Stimulated activated naive CD4-positive, alpha-beta T cell treated with Interleukin-2 at 50 U/mL for 16 hours (primary cell): ENCODE measurements around the gene ZNF584.
A peak's percentile ranks its signal among the peaks of the same experiment; 100 is the strongest.
"Not testable (repeated sequence)": the region's sequence is repeated elsewhere in the genome, so short reads cannot be mapped to it uniquely, and the experiment has no call there.

ENCODE experiments used
- DNase-seq: peaks from one replicate; lab custom pipeline; 2025; lab: John Stamatoyannopoulos, UW

ZNF584 gene

GRCh38 chr19:58408152-58409009 lies at the start of gene ZNF584:
TSS of gene ZNF584 (plus strand) at chr19:58408649. CDS start at chr19:58409148, 499 bp downstream.
- DNase-seq: peak; percentile 94

GRCh38 chr19:58361900-58362271 lies 46.6 kb upstream of the ZNF584 start:
- peak; percentile 45 for DNase-seq

- peak; percentile 96 for DNase-seq
These were observed 46.0 kb upstream of the ZNF584 start, which contains the start of gene ZNF497 for GRCh38 chr19:58362272-58362994. TSS of gene ZNF497 (minus strand) at chr19:58362751. CDS start at chr19:58357635, 5,116 bp downstream.

GRCh38 chr19:58364146-58364545 lies 44.3 kb upstream of the ZNF584 start:
- no peak for DNase-seq

- DNase-seq: no peak
These were observed 41.6 kb upstream of the ZNF584 start for GRCh38 chr19:58366585-58367430.

- no peak for DNase-seq
These were observed 40.6 kb upstream of the ZNF584 start for GRCh38 chr19:58367698-58368454.

- no peak for DNase-seq
These were observed 39.7 kb upstream of the ZNF584 start for GRCh38 chr19:58368561-58369360.

- DNase-seq: no peak
These were observed 35.9 kb upstream of the ZNF584 start for GRCh38 chr19:58372311-58373133.

- DNase-seq: no peak
These were observed 34.2 kb upstream of the ZNF584 start for GRCh38 chr19:58374200-58374599.

GRCh38 chr19:58376724-58377123 lies 31.7 kb upstream of the ZNF584 start:
- not testable (repeated sequence) for DNase-seq

- DNase-seq: no peak
These were observed 29.2 kb upstream of the ZNF584 start for GRCh38 chr19:58379246-58379645.

GRCh38 chr19:58380037-58380661 lies 28.3 kb upstream of the ZNF584 start:
- DNase-seq: no peak

- peak; percentile 98 for DNase-seq
These were observed 27.6 kb upstream of the ZNF584 start, which contains the start of gene ZNF837 for GRCh38 chr19:58380662-58381459. TSS of gene ZNF837 (minus strand) at chr19:58381030. CDS start at chr19:58369332, 11,698 bp downstream.

GRCh38 chr19:58381460-58382212 lies 26.8 kb upstream of the ZNF584 start:
- no peak for DNase-seq

GRCh38 chr19:58382997-58383603 lies 25.3 kb upstream of the ZNF584 start:
- DNase-seq: no peak

- DNase-seq: no peak
These were observed 23.0 kb upstream of the ZNF584 start for GRCh38 chr19:58385313-58385890.
